Mononuclear cell (primary cell): ENCODE measurements around the gene DLG3. TPM values are rescaled to one million over a fixed set of nuclear protein-coding genes. Genes with fewer than 3 reads are reported as not detected.

ENCODE experiments used
- total RNA-seq: library from RNA; depleted of rRNA; stranded (reverse); fragments of >200 nt; gene quantifications from one replicate; pipeline ENCODE4 v1.2.3, GENCODE V29; 2012

The DLG3 gene
- total RNA-seq, 1 donor, result 6.4 TPM

Other genes starting within 250 kb of the DLG3 start
- not detected for gene AWAT1, start 210.2 kb upstream of the DLG3 start, total RNA-seq
- gene P2RY4, start 184.6 kb upstream of the DLG3 start, total RNA-seq, result not detected
- not detected for gene ARR3, start 176.5 kb upstream of the DLG3 start, total RNA-seq
- gene RAB41, start 162.7 kb upstream of the DLG3 start, total RNA-seq, result not detected
- gene PDZD11, start 154.9 kb upstream of the DLG3 start, total RNA-seq, result 4.4 TPM
- gene KIF4A, start 154.7 kb upstream of the DLG3 start, total RNA-seq, result 0.42 TPM
- not detected for gene GDPD2, start 21.5 kb upstream of the DLG3 start, total RNA-seq